HG03097 (cell line): ENCODE data around the gene ALPL.
"Not testable (repeated sequence)": the region's sequence is repeated elsewhere in the genome, so short reads cannot be mapped to it uniquely, and the experiment has no call there.

Experiments
- ATAC-seq: cut with Tn5 transposase; IDR thresholded peaks from one replicate; pipeline ENCODE4 v1.9.1; 2021; ENCODE audit not compliant: unreplicated experiment, low FRiP score

The ALPL gene

GRCh38 chr1:21509351-21510112 is at the start of gene ALPL:
Gene ALPL, plus strand, starts transcription at chr1:21509423. Its CDS starts 44,659 bp downstream, at chr1:21554082.
- ATAC-seq, result no peak

GRCh38 chr1:21465127-21465526 is 44.1 kb upstream of the ALPL start:
- not testable (repeated sequence) for ATAC-seq

DNA sequence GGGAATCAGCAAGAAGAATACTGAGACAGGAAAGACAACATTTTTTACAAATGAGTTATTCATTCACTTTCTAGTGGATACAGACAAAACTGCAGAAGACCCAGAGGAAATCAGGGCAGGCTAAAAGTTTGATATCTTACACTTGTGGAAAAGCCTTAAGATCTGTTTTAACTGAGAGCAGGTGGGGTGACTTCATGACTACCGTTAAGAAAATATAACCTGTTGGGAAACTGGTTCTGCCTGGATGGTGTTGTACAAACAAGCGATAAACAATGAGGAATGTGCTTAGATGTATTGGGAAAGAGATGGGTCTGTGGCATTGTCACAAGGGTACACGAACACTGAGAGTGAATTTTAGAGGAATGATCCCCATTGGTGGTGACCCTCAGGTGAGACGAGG is 41.3 kb upstream of the ALPL start:
- ATAC-seq, result not testable (repeated sequence)

GRCh38 chr1:21468599-21468998 is 40.6 kb upstream of the ALPL start:
- ATAC-seq, result no peak

DNA sequence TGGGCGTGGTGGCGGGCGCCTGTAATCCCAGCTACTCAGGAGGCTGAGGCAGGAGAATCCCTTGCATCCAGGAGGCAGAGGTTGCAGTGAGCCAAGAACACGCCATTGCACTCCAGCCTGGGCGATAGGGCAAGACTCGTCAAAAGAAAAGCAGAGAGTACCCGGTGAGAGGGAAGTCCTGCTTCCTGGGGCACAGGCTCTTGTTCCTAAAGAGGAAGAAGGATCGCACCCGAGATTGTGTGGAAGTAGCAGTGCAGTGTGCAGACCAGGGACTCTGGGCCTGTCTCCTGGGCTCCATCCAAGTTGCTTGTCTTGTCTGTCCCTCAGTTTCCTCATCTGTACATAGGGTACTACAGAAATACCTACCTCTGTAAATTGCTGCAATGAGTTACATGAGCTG is 39.6 kb upstream of the ALPL start:
- ATAC-seq, result no peak

- ATAC-seq, result no peak
Measured at GRCh38 chr1:21472861-21473260, 36.4 kb upstream of the ALPL start.

DNA sequence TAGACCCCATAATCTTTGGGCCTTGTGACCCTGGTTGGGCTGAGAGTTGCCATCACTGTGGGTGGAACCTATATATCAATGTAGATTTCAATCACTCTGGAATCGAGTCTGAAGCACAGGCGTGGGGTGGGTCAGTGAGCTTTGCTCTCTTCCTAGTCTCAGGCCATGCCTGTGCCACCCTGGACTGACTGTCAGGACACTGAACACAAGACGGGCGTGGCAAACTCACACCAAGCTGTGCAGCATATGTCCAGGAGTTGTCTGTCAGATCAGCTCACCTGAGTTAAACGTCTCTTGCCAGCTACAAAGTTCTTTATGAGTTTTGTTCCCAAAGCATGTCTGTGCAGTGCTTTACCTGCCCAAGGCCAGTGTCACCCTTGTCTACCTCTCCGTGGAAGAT is 30.9 kb upstream of the ALPL start:
- no peak for ATAC-seq

GRCh38 chr1:21483881-21484280 is 25.3 kb upstream of the ALPL start:
- ATAC-seq, result not testable (repeated sequence)

DNA sequence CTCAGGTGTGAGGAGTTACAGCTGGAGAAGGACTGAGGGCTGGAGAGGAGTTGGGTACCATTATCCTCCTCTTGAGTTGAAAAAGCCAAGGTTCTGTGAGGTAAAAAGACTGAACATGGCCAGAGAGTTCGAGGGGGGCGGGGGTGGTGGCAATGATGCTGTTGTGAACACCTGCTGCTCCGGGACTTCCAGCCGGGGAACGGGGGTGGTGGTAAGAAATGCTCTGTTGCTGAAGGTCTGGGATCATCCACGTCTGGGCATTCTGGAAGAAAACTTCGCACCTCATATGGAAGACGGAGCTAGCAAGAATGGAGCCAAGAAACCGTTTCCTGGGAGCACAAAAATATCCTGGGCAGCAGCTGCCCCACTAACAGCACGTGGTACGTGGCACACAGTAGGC is 20.1 kb upstream of the ALPL start:
- ATAC-seq, result no peak

DNA sequence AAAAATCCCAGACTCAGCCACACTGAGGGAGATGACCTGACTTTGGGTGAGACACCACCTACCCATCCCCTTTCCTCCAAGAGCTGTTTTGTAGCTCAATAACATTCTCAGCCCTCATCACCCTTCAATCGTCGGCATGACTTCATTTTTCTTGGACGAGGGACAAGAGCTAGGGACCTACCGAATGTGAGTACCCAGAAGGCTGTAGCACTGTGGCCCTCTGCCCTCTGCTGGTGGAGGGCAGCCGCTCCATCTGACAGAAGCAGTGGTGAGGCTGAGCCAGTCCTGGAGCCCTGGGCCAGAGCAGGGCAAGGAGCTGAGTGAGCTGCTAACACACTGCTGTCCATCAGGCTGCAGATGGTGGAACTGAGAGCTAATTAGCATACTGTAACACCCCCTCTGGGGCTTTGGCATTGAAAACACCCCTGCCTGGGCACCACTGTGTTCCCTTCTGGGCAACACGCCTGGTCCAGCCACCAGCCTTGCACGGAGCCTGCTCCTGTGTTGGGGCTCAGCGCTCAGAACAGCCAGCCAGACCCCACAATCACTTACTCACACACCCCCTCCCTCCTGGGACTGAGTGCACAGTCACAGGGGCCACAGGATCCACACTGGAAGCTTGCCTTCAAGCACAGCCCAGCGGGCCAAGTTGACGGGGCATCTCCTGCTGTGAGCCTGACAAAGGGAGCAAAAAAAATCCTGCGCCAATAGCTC is 18.3 kb upstream of the ALPL start:
- no peak for ATAC-seq

GRCh38 chr1:21491488-21492355 is 17.5 kb upstream of the ALPL start:
- ATAC-seq, result no peak

- no peak for ATAC-seq
Measured at GRCh38 chr1:21492356-21492625, 16.9 kb upstream of the ALPL start.

- no peak for ATAC-seq
Measured at GRCh38 chr1:21494196-21494595, 15.0 kb upstream of the ALPL start.

- ATAC-seq, result no peak
Measured at GRCh38 chr1:21495225-21495820, 13.9 kb upstream of the ALPL start.

- no peak for ATAC-seq
Measured at GRCh38 chr1:21496063-21496462, 13.2 kb upstream of the ALPL start.

- no peak for ATAC-seq
Measured at GRCh38 chr1:21496886-21497285, 12.3 kb upstream of the ALPL start.

- no peak for ATAC-seq
Measured at GRCh38 chr1:21497466-21498061, 11.7 kb upstream of the ALPL start.

GRCh38 chr1:21499283-21499950 is 9.8 kb upstream of the ALPL start:
- ATAC-seq, result no peak

GRCh38 chr1:21503706-21504377 is 5.4 kb upstream of the ALPL start:
- no peak for ATAC-seq

GRCh38 chr1:21506804-21507203 is 2.4 kb upstream of the ALPL start:
- no peak for ATAC-seq
